Peyer's patch (tissue), 4 donors: ENCODE results near the gene IL20RB.

Experiments used
- POLR2A ChIP-seq, 2 donors: fragments of 450-650 bp; IDR thresholded peaks; one replicate each; pipeline ENCODE4 v1.5.1; 2017; ENCODE audit warnings: antibody characterized with exemption in 2 of 2, mild to moderate bottlenecking in 2 of 2, moderate library complexity in 2 of 2
- TF ChIP-seq, protein P1 (sequence below), 6 experiments: fragments of 450-650 bp in 4 of 6; fragments of 200-600 bp in 2 of 6; sonication (generic) in 1 of 6; IDR thresholded peaks; one replicate each; pipeline ENCODE4 v1.5.1; 2017 to 2019; ENCODE audit warnings: antibody characterized with exemption in 6 of 6, mild to moderate bottlenecking in 3 of 6, moderate library complexity in 1 of 6

DNA sequence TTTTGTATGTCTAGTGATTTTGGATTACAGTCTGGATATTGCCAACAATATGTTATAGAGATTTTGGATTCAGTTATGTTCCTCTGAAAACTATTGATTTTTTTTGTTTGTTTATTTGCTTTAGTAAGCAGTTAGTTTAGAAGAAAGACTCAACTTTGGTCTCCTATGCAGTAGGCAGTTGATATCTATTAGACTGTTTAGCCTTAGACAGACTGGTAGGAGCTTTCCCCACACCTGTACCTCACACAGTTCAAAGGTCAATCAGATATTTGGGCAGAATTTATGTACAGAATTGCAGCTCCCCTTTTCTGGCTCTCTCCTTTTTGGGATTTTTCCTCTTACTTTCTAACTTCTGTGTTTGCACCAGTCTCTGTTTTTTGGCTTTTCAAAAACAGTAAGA, 42.3 kb downstream of the IL20RB start:
- TF ChIP-seq, protein P1, sequence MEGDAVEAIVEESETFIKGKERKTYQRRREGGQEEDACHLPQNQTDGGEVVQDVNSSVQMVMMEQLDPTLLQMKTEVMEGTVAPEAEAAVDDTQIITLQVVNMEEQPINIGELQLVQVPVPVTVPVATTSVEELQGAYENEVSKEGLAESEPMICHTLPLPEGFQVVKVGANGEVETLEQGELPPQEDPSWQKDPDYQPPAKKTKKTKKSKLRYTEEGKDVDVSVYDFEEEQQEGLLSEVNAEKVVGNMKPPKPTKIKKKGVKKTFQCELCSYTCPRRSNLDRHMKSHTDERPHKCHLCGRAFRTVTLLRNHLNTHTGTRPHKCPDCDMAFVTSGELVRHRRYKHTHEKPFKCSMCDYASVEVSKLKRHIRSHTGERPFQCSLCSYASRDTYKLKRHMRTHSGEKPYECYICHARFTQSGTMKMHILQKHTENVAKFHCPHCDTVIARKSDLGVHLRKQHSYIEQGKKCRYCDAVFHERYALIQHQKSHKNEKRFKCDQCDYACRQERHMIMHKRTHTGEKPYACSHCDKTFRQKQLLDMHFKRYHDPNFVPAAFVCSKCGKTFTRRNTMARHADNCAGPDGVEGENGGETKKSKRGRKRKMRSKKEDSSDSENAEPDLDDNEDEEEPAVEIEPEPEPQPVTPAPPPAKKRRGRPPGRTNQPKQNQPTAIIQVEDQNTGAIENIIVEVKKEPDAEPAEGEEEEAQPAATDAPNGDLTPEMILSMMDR (IDR thresholded peaks at IDR 0.05), result no peak
- TF ChIP-seq POLR2A (IDR thresholded peaks at IDR 0.05), result no peak
